GM19099 (cell line): ENCODE data around the gene CDH3.

Source experiments
- POLR2A ChIP-seq: IDR thresholded peaks from 3 replicates; pipeline ENCODE4 v1.6.1; 2011; ENCODE audit warnings: low read depth; ENCODE audit not compliant: insufficient read length; ENCODE audit errors: extremely low read depth

CDH3 gene

GRCh38 chr16:68736561-68736960 lies 91.5 kb downstream of the CDH3 start:
- no peak for TF ChIP-seq POLR2A

GRCh38 chr16:68737046-68737729 lies 92.1 kb downstream of the CDH3 start, which contains the start of gene CDH1:
TSS of gene CDH1 (plus strand) at chr16:68737292. CDS start at chr16:68737416, 124 bp downstream.
- TF ChIP-seq POLR2A, result no peak

- TF ChIP-seq POLR2A, result no peak
Measured at GRCh38 chr16:68737730-68738629, 92.9 kb downstream of the CDH3 start.

- TF ChIP-seq POLR2A, result no peak
Measured at GRCh38 chr16:68739964-68740627, 95.0 kb downstream of the CDH3 start.

- TF ChIP-seq POLR2A, result no peak
Measured at GRCh38 chr16:68740628-68741346, 95.7 kb downstream of the CDH3 start.

- no peak for TF ChIP-seq POLR2A
Measured at GRCh38 chr16:68743664-68744063, 98.6 kb downstream of the CDH3 start.

GRCh38 chr16:68744744-68745280 lies 99.7 kb downstream of the CDH3 start:
- TF ChIP-seq POLR2A, result no peak

GRCh38 chr16:68746951-68747350 lies 101.8 kb downstream of the CDH3 start:
- TF ChIP-seq POLR2A, result no peak

GRCh38 chr16:68749432-68749831 lies 104.3 kb downstream of the CDH3 start:
- no peak for TF ChIP-seq POLR2A
